GM21576 (cell line): ENCODE data around the gene BASP1.
"Not testable (repeated sequence)": the region's sequence is repeated elsewhere in the genome, so short reads cannot be mapped to it uniquely, and the experiment has no call there.

ENCODE experiments used
- ATAC-seq: cut with Tn5 transposase; IDR thresholded peaks from one replicate; pipeline ENCODE4 v1.9.1; 2021; ENCODE audit warnings: mild to moderate bottlenecking, moderate library complexity; ENCODE audit not compliant: unreplicated experiment

Gene BASP1

DNA sequence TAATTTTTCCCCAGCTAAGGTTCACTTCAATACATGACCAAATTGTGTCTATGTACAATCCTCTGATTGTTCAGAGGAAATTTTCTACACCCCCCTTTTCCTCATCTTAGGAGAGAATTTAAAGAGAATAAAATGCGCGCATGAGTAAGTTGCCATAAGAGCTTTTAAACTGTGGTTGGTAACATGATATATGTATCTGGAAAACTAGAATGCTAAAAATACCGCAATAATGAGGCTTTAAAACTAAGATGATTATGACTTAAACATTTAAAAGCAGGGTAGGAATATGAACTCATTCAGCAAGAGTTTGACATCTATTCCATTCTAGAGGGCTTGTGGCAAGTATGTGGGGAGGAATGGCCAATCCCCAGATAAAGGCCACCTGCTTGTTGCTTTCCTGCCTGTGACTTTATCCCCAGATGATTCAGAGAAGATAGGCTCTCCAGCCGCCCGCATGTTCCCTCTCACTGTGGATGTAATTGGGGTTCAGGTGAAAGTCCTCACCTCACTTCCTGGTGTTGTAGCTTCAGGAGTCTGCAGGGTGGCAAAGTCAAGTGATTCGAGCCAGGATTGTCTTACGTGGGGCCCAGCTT, 26.5 kb upstream of the BASP1 start:
- no peak for ATAC-seq

DNA sequence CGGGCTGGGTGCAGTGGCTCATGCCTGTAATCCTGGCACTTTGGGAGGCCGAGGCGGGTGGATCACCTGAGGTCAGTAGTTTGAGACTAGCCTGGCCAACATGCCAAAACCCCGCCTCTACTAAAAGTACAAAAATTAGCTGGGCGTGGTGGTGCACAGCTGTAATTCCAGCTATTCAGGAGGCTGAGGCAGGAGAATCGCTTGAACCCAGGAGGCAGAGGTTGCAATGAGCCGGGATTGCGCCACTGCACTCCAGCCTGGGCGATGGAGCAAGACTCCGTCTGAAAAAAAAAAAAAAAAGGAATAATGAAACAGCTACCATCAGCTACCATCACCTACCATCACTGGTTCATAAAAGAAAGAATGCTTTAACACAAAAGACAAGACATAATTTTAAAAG, 25.9 kb upstream of the BASP1 start:
- not testable (repeated sequence) for ATAC-seq

DNA sequence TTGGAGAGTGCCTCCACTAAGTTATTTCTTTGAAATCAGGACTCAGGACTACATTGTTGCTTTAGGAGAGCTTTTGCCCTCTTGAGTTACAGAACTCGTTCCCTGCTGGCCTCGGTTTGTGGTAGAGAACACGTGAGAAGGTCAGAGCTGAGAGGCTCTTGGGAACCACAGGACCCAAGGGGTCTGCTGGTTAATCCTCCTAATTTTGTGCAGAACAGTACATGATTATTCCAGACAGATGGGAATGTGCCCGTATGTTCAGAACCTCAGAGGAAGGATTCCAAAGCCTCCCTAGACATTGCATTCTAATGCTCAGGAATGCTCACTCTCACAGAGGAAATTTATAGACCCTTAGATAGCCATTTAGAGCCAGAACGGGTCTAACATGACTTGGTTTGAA, 25.2 kb upstream of the BASP1 start:
- no peak for ATAC-seq

DNA sequence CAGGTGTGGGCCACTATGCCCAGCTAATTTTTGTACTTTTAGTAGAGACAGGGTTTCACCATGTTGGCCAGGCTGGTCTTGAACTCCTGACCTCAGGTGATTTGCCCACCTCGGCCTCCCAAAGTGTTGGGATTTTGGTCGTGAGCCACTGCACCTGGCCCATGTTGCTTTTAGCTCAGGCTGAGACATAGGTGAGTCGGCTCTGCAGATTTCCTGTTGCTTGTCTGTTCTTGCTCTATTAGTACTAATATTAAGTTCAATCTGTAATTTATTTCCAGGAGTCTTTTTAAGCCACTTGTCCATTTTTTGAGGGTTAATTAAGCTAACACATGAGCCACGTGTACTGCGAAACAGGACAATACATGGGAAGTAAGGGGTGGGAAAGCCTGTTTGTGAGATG, 21.4 kb upstream of the BASP1 start:
- no peak for ATAC-seq

DNA sequence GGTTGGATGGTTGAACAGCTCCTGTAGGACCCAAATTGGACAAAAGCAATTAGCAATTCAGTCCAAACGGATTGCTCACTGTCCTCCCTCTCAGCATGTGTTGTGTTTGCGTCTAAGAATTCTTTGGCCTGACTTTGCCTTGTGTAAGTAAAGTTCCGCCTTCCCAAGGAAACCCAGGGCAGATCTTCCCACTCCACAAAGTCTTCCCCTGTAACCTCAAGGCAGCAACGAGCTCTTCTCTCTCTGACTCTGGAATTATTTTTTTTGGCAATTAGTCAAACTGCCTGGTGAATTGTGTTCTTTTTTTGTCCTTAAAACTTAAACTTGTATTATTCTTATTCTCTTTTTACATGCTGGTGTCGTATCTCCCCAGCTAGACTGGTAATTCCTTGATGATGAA, 20.7 kb upstream of the BASP1 start:
- ATAC-seq, result no peak

DNA sequence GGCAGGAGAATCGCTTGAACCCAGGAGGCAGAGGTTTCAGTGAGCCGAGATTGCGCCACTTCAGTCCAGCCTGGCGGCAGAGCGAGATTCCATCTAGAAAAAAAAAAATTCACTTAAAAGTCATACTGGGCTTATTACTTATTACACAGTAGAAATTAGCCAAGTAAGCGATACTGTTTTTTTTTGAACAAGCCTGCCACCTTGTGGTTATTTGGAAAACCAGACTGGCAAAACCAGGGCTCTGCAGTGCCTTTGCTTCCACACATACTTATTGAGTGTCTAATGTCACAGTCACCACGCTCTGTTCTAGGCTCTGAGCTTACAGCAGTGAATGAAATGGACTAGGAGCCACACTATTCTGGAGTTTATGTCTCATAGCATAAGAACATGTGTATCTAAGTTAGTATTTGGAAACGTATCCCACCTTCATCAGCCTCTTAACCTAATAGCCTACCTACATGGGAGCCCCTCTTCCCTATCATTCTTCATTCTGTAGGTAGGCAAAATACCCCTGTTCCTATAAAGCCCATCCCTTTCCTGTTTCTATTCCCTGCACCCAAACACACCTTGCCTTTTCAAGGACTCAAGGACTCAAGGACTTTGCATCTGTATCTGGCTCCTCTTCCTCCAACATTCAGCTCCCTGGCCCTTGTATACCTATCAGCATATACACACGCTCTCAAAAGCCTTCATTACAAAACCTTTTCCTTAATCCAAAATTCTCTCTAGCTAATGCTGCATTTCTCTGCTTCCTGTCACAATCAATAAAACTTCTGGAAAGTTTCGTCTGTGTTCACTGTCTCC, 13.9 kb upstream of the BASP1 start:
- peak; percentile 86 for ATAC-seq

DNA sequence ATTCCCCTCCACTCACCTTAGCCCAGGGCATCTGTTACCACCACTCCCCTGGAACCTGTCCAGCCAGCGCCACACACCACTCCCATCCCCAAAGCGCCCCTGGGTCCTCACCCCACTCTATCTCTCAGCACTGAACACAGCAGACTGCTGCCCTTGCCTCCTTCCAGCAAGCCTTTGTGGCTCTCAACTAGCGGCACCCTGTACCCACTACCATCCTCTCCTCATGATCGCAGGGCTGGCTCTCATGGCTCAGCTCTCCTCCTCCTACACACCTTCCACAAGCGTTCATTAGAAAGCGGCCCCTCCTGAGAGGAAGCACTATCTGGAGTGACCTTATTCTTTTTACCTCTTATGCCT, 13.3 kb upstream of the BASP1 start:
- no peak for ATAC-seq

DNA sequence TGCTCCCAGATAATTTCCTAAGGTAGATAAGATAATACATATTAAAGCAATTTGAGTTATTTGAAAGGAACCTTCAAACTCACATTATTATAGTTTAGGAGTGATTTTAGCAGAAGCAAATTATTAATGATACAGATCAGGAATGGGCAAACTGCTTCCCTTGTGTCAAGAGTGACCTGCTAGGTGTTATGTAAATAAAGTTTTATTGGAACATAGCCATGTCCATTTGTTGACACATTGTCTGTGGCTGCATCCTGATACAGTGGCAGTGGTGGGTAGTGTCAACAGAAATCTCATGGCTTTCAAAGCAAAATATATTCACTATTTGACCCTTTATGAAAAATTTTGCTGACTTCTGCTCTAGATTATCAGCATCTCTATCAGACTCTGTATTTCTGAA, 11.4 kb upstream of the BASP1 start:
- ATAC-seq, result no peak

DNA sequence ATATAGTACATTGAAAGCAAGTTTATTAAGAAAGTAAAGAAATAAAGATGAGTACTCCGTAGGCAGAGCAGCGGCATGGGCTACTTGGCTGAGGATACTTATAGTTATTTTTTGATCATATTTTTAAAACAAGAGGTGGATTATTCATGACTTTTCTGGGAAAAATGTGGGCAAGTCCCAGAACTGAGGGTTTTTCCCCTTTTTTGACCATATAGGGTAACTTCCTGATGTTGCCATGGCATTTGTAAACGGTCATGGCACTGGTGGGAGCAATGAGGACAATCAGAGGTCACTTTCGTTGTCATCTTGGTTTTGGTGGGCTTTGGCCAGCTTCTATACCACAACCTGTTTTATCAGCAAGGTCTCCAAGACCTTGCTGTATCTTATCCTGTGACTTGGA, 5.2 kb upstream of the BASP1 start:
- no peak for ATAC-seq

DNA sequence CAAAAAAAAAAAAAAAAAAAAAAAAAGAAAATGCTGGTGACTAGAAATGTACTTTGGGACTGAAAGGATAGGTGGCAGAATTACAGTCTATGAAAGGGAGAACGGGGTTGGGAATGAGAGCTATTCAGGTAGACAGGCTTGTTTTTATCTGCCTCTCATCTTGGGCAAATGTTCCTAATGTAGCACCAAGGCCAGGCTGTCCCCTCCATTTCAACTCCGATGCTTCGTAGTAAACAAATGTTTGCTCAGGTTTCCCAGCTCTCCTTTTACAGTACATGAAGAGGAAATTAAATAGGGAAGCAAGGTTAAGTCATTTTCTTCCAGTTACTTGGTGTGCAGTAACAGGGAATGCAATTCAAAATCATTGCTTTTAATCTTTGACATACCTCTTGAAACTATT, 4.4 kb upstream of the BASP1 start:
- no peak for ATAC-seq

DNA sequence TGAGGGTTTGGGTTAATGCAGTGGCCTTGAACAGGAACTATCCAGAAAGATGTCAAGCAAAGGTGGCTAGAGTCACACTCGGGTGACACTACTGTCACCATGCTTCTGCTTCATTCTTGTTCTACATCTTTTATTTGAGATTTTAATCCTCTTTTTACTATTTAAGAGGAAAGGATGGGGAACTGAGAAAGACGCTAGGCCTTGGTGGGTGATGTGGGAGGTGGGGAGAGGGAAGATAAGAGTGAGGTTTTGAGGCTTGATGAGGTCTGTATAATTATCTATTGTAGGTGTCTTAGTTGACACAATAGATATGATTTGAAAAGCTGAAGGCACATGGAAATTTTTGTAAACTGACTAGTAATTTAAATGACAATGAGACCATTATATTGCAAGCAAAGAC, 3.5 kb upstream of the BASP1 start:
- no peak for ATAC-seq

DNA sequence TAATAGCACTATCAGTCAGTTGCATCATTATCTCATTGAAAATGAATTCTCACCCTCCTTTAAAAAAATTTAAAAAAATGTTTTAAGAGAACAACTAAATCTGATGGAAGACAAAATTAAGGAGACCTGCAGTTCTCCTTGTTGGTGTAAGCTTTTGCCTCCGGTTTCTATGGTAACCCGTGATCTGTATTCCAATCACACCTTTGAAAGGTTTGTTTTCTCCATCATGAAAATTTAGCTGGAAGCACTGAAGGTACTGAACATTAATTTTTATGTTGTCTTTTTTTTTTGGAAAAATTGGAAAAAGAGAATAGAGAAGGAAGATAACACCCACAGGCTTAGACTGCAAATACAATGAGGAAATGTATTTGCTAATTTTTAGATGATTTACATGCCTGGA, 2.5 kb upstream of the BASP1 start:
- ATAC-seq, result no peak

DNA sequence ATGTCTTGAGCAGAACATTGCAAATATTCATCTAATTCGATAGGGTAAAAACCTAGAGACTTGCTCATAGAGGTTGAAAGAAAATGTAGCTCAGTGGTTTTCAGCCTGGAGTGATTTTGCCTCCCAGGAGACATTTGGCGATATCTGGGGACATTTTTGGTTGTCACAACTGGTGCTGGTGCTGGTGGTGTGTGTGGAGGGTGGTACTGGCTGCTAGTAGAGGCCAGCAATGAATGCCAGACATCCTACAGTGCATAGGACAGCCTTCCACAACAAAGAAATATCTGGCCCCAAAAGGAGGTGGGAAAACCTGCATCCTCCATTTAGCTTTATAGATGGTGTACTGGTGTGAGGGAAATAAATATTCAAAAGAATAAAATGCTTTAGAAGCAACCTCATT, 2.1 kb upstream of the BASP1 start:
- no peak for ATAC-seq

DNA sequence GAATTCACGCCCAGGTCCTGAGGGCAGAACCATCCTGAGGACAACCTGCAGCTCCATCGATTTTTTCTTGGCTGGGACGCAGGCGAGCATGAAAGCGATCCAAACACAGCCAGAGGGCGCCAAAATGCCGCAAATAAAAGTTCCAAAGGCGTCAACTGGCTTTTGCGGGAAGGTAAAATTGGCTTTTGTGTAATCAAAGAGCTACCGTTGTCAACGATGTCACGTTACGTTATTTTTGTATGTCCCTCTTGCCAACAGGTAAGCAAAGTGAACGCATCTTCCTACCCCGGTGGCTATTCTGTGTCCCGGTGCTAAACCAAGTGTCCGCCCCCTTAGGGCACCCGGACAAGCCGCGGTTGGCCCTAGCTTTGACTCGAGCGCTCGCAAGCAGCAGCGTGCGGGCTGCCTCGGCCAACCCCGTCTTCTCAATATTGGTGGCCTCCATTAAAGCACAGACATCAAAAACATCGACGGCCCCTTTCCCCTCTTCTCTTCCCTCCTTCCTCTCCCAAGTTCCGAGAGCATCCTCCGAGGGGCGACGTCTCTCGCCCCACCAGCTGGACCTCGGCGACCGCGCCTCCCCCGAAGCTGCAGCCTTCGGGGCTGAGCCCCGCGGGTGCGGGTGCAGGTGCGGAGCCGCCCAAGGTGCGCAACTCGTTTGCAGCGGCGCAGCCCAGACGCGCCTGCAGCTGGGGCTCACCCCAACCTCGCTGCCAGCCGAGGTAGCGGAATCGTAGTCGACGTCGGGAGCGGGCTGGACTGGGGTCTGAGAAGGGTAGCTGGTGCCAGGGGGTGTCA, 1.1 kb upstream of the BASP1 start:
- peak; percentile 36 for ATAC-seq

DNA sequence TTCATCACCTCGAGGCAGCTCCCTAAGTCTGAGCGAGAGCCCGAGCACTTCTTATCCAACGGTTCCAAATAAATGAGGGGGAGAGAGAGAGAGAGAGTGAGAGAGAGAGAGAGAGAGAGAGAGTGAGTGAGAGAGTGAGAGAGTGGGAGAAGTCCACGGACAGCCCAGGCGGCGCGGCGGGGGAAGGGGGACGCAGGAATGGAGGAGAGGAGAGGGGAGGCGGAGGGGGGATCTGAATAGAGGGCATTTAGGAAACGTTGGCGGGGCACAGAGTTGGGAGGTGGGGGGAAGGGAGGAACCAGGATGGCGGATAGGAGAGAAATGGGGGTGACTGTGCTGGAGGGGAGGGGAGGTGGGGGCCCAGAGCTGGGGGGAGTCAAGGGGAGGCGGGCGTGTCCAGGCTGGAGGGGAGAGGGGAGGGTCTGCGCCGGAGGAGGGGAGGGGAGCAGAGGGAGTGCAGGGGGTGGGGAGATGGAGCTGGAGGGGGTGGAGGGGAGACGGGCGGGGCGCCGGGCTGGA, 398 bp upstream of the BASP1 start:
- no peak for ATAC-seq

DNA sequence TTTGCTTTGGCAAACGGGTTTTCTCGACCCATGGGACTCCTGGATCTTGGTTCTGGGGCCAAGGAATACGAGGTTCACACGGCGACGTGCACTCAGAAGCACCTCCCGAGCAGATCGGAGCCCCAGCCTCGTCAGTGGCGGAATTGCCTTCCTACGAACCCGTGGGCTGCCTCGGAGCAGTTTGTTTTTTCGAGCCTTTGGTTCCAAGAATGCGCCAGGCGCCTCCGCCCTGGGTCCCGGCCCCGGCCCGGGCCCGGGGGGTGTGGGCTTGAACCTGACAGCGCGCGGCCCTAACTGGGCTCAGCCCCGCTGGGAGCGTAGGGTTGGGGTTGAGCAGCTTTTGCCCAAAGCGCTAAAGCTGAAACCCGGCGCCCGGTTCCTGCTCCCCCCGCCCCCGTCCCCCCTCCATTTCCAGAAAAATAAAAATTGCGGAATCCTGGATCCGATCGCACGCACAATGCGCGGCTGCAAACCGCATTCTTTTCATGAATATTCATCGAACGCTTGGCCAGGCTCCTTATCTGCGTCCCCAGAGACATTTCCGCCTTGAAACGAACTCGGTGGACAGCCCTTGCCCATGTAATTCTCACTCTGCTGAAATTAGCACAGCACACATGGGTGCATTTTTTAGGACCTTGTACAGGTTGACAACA, 1.0 kb downstream of the BASP1 start:
- peak; percentile 31 for ATAC-seq

DNA sequence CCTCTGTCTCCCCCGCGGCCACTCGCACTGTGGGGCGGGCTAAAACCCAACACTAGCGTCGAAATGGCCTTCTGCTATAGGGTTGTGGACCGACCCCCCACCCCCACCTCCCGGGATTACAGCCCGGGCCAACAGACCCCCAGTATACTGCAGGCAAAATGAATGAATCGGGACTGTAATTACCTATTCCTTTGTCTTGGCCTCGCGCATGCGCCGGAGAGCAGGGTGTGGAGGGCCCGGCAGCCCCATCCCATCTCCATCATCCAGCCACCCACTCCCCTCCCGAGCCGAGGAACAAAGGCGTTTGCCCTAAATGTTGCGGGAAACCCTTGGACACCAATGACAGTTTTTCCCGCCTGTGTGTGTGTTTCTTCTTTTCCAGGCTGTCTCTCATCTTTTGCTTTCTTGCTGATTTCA, 1.6 kb downstream of the BASP1 start:
- ATAC-seq, result peak; percentile 12

DNA sequence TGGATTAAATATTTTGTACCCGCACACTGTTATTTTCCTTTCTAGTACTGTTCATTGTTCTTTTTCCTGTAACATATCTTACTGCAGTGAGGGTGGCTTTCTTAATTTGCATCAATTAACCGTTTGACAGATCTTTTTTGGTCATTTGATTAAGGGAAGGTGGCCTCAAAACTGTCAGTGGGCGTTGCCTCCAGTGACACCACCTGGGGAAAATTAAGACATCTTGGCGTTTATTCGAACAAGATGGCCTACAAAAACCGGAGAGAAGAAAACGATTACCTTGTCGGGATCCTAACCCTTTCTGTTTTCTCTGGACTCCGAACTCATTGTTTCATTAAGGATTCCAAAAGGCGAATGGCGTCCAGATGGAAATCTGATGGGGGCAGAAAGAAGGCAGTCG, 2.0 kb downstream of the BASP1 start:
- ATAC-seq, result no peak

DNA sequence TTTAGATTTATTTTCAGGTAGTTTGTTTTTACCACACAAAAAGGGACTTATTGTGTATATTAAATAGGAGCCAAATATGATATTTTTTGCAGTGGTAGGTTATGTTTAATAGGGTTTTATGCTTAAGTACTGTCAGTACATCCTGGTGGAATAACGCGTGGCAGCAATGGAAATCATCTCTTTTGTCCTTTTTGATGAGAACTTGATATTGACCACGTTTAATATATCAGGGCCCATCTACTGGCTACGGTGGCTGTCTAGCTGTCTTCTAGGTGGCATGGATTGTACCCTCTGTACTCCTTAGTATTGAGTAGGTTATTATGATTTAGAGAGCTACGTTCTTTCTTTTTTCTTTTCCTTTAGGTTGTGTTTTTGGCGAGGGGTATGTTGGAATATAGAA, 2.6 kb downstream of the BASP1 start:
- ATAC-seq, result no peak

DNA sequence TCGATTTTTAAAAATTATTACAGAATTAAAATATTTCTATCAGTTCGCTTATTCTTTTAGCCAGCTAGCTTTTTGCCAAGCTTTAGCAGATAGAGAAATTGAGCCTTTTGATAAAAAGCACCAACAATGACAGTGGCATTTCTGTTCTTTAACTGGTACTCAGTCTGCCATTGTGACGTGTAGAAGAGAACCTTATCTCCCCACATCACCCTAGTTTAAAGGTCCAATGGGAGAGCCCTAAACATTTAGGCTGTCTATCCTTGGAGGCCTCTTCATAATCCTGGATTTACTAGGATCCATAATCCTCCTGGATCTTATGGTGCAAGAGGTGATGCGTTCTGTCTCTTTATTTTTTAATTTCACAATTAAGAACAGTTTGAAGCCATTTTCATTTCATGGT, 3.0 kb downstream of the BASP1 start:
- ATAC-seq, result no peak

DNA sequence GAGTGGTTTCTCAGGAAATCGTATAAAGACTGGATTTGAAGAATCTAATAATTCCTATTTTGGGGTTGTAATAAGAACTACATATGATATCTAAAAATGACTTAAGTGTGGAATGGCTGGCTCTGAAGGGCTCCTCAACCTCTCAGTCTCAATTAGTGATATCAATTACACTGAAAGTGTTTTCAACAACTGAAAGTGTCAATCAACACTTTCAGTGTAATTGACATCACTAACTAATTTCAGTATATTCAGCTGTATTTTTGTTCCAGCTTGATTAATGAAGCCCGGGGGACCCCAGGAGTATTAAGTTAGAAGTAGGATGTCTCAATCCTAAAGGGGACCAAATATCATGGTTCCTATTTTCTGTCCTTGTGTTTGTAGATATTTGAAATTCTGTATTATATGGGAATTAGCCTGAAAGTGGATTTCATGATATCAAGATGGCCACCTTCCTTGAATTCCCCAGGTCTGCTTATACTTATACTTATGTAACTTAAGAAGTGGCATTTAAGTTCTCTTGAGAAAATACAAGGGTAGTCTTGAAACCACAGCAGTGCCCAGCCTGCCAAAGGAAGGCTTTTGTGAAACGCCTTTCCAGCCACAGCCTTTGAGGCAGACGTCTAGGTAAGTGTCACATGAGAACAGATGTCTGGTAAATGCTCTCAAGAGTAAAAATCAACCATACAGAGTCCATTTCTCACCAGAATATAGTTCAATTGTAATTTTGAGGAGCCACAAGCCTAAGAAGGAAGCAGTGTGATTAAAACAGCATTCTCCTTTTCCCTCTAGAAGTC, 4.6 kb downstream of the BASP1 start:
- peak; percentile 22 for ATAC-seq
